ENCODE results near the gene DPP10.

Gene DPP10

DNA sequence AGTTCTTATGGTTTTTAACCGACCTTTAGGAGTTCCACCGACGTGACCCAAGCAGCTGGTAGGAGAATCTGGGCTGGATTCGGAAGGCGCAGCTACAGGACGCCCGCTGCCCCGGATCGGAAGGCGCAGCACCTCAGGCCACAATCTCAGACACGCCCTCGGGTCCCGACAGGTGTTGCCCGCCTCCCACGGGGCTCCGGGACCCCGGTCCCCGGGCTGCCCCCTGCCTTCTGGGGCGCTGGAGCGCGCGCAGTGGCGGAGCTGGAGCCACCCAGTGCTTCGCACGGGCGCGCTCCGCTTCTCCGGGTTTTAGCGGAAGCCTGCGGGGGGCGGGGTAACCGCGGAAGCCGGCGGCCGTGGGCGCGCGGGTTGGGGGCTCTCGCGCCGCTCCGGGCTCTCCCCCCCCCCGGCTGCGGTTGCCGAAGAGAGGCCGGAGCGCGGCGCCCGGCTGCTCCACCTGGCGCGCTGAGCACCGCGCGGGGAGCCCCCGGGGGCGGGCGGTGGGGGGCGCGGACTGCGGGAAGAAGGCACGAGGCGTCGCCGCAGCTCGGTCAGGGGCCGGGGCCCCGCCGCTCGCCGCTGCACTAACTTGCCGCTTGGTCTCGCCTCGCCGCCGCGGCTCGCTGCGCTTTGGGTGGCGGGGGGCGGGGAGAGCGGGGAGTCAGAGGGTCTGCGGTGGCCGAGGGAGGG lies 718.8 kb downstream of the DPP10 start:
- peak; percentile 51 for DNase-seq (ENCODE audit: low spot score)

DNA sequence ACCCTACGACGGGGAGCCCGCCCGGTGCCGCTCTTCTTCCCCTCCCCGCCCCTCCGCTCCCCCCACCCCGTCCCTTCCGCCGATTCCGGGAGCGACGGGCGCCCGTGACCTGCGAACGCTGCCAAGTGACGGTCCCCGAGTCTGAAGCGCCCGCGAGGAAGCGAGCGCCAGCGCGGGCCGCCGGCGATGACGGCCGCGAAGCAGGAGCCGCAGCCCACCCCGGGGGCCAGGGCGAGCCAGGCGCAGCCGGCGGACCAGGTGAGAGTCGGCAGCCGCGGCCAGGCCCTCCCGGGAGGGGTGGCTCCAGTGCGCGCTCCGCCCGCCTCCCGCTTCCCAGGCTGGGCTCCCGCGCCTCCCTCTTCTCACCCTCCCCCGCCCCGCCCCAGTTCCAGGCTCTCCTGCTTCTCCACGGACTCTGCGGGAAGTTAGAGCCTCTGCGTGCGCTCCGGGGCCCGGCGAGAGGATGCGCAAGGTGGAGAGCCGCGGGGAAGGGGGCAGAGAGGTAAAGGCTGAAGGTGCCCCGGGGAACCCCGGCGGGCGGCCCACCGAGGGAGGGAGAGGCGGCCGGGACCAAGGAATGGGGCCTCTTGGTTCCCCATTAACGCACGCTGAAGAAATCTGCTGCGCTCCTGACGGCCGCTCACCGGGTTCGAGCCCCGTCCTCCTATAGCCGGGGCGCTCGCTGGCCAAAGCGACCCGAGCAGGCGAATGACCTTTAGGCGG lies 719.5 kb downstream of the DPP10 start:
- peak; percentile 42 for DNase-seq (ENCODE audit: low spot score)

GRCh38 chr2:115162494-115163293 lies 720.3 kb downstream of the DPP10 start:
- DNase-seq (ENCODE audit: low spot score) = peak; percentile 12

DNA sequence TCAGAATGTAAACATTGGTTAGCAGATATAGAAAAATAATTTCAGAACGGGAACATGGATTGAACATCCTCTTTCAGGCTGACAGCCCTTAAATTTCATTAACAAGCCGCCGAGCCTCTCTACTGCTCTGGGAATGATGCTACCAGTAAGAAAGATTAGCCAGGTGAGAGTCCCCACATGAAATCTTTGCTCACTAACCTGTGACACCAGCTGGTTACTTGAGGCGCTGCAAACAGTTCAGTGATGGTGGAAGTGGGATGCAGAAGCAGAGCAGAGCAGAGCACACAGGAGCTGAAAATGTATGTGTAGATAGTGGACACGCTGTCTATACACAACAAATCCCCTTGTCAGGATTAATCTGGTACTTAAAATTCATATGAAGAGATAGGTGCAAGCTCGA lies 721.1 kb downstream of the DPP10 start:
- DNase-seq (ENCODE audit: low spot score) = no peak

- peak; percentile 20 for DNase-seq (ENCODE audit: low spot score)
Measured at GRCh38 chr2:115165529-115166109, 723.2 kb downstream of the DPP10 start.

- DNase-seq (ENCODE audit: low spot score) = no peak
Measured at GRCh38 chr2:115168457-115168856, 726.0 kb downstream of the DPP10 start.

GRCh38 chr2:115169814-115170213 lies 727.4 kb downstream of the DPP10 start:
- DNase-seq (ENCODE audit: low spot score) = no peak

- no peak for DNase-seq (ENCODE audit: low spot score)
Measured at GRCh38 chr2:115171751-115172150, 729.3 kb downstream of the DPP10 start.

DNA sequence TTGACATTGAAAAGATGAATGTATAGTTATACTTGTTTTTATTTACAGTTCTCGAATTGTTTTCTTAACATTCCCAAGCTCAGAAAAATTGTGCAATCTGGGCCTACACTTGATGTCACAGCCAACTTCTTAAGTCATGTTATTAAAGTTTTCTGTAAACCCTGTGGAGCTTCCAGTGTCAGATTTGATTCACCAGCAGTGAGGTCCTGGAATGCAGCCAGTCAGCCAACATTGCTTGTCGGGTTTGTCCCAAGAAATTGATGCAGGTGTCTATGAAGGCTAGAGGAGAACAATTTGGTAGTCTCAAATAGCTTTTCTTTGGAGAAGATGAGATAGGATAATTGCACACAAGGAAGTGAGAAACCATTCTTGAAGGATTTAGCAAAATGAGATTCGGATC lies 732.2 kb downstream of the DPP10 start:
- DNase-seq (ENCODE audit: low spot score) = no peak

- DNase-seq (ENCODE audit: low spot score) = no peak
Measured at GRCh38 chr2:115183144-115183543, 740.7 kb downstream of the DPP10 start.

- DNase-seq (ENCODE audit: low spot score) = no peak
Measured at GRCh38 chr2:115190459-115190858, 748.0 kb downstream of the DPP10 start.

DNA sequence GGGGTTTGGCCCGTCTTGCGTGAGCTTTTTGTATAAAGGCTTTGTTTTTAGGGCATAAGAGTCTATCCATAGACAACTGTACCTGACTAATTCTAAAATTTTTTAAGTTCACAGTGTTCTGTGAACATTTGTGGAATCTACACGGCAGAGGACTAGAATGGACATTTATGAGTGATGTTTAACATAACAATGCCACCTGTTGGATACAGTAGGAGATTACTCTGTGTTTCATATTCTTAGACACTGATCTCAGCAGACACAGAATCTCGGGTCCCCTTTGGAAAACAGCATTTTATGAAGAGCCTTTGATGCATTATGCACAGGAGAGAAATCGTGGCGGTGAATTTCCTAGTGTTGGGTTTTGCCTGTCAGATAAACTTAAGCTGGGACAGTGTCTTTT lies 752.2 kb downstream of the DPP10 start:
- no peak for DNase-seq (ENCODE audit: low spot score)

GRCh38 chr2:115196587-115196986 lies 754.1 kb downstream of the DPP10 start:
- DNase-seq (ENCODE audit: low spot score) = no peak

DNA sequence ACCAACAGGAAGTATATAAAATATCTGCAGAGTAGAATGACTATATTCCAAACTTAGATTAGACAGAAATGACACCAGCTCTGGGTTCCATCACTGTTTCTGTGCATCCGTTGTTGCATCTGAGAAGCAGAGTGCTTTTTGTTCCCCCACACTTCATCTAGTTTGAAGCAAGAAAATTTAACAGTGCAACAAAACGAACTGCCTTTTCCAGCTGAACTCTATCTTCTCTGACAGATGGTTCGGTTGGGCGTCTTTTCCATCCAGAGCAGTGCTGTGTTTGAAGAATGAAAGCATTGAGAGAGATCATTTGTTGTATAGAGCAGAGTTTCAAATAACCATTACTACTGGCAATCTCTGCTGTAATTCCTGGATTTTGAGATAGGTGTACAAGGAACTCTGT lies 757.5 kb downstream of the DPP10 start:
- DNase-seq (ENCODE audit: low spot score) = no peak

GRCh38 chr2:115201386-115201785 lies 758.9 kb downstream of the DPP10 start:
- no peak for DNase-seq (ENCODE audit: low spot score)

GRCh38 chr2:115208493-115209164 lies 766.2 kb downstream of the DPP10 start:
- no peak for DNase-seq (ENCODE audit: low spot score)

DNA sequence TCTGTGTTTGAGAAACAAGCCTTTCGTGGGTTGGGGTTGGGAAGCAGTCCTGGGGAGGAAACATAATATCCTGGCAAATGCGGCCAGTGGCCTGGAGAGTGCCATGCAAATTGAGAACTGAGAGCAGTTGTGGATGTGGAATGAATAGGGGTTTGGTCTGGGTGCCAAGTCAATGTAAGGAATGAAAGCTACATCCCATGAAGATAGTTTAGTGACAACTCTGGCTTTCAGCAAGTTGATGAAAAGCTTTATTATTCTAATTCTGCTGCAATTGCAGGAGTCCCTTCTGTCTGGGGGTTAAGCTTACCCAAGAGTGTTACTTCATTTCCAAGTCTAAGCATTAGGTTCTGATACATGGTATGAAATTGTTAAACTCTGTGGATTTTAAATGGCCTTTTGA lies 771.6 kb downstream of the DPP10 start:
- no peak for DNase-seq (ENCODE audit: low spot score)

DNA sequence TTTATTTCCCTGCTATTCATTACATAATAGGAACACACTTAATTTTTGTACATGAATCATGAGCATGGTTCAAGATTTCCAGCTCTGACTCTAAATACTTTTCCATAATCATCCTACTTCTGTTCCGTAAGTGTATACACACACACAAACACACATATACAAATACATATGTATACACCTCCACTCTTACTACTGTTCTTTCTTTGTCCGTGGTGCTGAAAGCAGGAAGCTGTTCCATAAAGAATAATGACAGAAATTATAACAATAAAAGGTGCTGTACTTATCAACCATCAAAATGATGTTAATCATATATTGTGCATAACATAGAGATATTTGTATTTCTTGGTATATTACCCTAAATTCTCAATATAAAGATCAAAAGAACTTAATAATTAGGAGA lies 776.9 kb downstream of the DPP10 start:
- DNase-seq (ENCODE audit: low spot score) = no peak

DNA sequence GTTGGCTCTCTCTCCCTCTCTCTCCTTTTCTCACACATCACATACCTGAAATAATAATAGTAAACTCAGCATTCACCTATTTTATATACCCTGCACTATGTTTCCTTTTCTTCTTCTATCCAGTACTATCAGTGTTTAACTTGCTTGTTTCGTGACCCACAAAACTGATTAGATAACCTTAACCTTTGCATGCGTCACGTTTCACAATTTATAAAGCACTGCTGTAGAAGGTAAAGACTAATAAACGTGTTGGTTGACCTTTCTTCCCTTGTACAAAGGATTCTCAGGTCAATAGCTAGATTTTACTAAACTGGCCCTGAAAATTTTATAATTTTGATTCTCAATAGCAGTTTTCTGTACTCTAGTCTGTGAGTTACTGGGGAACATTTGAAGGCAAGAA lies 791.7 kb downstream of the DPP10 start:
- no peak for DNase-seq (ENCODE audit: low spot score)

GRCh38 chr2:115234737-115235136 lies 792.3 kb downstream of the DPP10 start:
- DNase-seq (ENCODE audit: low spot score) = no peak

DNA sequence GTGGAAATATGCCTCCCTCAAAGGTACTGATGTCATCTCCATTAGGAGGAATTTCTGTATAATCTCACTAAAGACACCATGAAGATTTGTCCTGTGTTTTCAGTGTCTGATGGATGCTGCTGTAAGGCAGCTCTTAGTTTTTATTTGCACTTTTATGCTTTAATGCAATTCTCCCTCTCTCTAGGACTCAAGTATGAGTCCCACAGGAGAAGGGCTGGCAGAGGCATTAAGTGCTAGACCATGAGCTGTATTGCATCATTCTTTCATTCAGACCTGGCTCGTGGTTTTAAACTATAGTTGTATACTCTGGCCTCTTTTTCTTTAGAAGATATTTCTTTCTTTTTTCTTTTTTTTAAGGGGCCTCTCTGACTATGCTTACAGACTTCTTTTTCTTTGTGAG lies 805.6 kb downstream of the DPP10 start:
- no peak for DNase-seq (ENCODE audit: low spot score)

DNA sequence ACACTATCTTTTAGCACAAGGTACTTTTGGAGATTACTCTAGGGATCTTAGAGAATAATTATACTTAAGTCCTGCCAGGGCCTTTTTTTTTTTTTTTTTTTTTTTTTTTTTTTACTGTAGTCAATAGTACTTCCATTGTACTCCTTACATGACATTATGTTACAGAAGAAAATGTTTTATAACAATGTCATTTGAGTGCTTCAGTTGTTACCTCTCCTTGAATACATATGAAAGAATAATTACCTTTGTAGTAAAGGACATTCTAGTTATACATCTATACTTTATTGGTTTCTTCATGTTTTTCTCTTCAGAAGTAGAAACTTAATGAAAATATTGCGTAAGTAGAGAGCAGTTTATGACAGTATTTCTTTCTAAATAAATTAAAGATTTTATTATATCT lies 834.9 kb downstream of the DPP10 start:
- DNase-seq (ENCODE audit: low spot score) = no peak

Measured in D341Med (cell line).